Measurements from ENCODE around the gene LAMA1.

GRCh38 chr18:7062236-7062635 lies 55.4 kb downstream of the LAMA1 start:
- TF ChIP-seq, protein P1, sequence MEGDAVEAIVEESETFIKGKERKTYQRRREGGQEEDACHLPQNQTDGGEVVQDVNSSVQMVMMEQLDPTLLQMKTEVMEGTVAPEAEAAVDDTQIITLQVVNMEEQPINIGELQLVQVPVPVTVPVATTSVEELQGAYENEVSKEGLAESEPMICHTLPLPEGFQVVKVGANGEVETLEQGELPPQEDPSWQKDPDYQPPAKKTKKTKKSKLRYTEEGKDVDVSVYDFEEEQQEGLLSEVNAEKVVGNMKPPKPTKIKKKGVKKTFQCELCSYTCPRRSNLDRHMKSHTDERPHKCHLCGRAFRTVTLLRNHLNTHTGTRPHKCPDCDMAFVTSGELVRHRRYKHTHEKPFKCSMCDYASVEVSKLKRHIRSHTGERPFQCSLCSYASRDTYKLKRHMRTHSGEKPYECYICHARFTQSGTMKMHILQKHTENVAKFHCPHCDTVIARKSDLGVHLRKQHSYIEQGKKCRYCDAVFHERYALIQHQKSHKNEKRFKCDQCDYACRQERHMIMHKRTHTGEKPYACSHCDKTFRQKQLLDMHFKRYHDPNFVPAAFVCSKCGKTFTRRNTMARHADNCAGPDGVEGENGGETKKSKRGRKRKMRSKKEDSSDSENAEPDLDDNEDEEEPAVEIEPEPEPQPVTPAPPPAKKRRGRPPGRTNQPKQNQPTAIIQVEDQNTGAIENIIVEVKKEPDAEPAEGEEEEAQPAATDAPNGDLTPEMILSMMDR (IDR thresholded peaks at IDR 0.05): no peak
- TF ChIP-seq POLR2A (IDR thresholded peaks at IDR 0.05): no peak
- TF ChIP-seq POLR2AphosphoS5 (IDR thresholded peaks at IDR 0.05): no peak
